Pons (tissue), 1 donor: ENCODE results near the gene ABHD17C.
"Not testable (repeated sequence)": the region's sequence is repeated elsewhere in the genome, so short reads cannot be mapped to it uniquely, and the experiment has no call there.

Experiments used
- DNase-seq: peaks from one replicate; pipeline ENCODE4 v3.0.0-alpha.2; 2016; ENCODE audit warnings: low spot score

The ABHD17C gene

DNA sequence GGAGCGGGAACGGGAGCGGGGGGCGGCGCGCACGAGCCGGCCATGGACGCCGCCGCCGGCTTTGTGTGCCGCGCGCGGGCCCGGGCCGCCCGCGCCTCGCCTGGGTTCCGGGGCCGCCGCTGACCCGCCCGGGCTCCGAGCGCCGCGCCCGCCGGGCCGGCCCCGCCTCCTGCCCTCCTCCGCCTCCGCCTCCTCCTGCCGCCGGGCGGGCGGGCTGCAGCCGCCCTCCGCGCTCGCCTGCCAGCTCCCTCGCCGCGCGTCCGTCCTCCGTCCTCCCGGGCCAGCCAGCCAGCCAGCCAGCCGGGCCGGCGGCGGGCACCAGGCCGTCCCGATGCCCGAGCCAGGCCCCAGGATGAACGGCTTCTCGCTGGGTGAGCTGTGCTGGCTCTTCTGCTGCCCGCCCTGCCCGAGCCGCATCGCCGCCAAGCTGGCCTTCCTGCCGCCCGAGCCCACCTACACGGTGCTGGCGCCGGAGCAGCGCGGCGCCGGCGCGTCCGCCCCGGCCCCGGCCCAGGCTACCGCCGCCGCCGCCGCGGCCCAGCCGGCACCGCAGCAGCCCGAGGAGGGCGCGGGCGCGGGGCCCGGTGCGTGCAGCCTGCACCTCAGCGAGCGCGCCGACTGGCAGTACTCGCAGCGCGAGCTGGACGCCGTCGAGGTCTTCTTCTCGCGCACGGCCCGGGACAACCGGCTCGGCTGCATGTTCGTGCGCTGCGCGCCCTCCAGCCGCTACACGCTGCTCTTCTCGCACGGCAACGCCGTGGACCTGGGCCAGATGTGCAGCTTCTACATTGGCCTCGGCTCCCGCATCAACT, at the start of gene ABHD17C:
TSS of gene ABHD17C (plus strand) at position 212 of the 812 bp plus-strand sequence. CDS start at position 332, 120 bp downstream.
- no peak for DNase-seq

GRCh38 chr15:80645494-80646065, 49.5 kb upstream of the ABHD17C start:
- DNase-seq = no peak

DNA sequence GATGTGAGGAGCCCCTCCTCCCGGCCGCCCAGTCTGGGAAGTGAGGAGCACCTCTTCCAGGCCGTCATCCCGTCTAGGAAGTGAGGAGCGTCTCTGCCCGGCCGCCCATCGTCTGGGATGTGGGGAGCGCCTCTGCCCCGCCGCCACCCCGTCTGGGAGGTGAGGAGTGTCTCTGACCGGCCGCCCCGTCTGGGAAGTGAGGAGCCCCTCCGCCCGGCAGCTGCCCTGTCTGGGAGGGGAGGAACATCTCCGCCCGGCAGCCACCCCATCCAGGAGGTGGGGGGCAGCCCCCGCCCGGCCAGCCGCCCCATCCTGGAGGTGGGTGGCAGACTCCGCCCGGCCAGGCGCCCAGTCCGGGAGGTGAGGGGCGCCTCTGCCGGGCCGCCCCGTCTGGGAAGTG, 47.7 kb upstream of the ABHD17C start:
- not testable (repeated sequence) for DNase-seq

DNA sequence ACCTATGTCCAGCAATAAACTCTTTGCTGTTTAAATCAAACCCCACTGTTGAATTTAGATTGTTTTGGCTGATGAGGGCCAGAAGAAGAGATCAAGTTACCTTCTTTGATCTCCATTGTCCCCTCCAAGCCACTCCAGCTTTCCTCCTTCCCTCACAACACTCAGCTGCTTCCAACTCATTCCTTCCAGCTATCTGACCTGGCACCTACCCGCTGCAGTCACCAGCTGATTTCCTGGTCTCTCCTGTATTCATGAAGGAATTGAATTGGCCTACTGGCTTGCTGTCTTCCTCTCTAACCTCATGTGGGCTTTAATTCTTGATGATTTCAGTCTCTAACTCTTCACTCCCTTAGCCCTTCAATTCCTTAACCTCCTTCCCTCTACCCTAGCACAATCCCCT, 40.8 kb upstream of the ABHD17C start:
- DNase-seq = no peak

DNA sequence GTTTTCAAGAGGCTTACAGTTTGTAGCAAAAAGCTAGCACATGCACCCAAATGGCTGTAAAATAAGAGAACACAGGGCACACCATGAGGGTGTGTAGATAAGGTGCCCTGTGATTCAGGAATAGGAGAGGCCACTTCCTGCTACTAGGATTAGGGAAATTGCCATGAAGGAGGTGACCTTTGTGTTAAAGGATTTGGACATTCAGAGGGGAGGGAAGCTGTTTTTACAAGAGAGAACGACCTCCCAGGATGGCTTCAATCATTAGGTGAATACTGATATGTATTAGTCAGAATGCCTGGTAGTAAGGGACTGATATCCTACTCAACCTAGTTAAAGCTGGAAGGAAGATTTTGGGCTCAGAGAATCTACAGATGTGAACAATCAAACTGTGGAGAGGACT, 35.7 kb upstream of the ABHD17C start:
- no peak for DNase-seq

GRCh38 chr15:80660119-80660518, 35.0 kb upstream of the ABHD17C start:
- DNase-seq = peak; percentile 8

- no peak for DNase-seq
Measured at GRCh38 chr15:80662129-80662528, 33.0 kb upstream of the ABHD17C start.

- DNase-seq = no peak
Measured at GRCh38 chr15:80662757-80663553, 32.2 kb upstream of the ABHD17C start.

DNA sequence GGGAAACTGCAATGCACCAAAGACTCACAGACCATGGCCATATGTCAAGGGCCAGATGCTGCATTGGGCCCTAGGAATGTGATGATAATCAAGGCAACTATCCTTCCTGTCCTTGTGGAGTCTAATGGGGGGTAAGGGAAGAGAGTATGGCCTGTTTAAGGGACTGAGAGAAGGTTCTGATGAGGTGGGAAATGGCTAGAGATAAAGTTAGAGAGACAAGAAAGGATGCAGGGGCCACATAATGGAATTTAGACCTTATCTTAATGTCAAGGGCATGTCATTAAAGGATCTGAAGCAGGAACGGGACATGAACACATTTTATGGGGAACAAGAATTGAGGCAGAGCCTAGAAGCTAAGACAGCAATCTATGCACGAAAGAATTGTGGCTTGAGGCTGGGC, 30.0 kb upstream of the ABHD17C start:
- DNase-seq = no peak

DNA sequence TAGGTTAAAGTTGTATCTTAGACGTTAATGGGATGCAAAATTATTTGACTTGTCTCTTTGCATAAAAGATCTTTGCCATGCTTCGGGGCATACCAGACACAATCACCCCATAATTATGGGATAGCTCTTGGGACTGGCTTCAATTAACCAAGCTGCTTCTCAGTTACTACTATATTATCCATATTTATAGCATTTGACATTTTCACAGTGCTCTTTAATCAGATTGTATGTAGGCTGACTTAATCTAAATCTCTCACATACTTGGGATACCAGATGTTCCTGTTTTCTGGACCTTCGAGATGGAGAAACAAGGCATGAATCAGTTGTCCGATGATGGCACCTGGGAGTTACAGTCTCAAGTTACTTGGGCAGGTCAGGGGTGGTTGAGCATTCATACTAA, 27.2 kb upstream of the ABHD17C start:
- DNase-seq = no peak

DNA sequence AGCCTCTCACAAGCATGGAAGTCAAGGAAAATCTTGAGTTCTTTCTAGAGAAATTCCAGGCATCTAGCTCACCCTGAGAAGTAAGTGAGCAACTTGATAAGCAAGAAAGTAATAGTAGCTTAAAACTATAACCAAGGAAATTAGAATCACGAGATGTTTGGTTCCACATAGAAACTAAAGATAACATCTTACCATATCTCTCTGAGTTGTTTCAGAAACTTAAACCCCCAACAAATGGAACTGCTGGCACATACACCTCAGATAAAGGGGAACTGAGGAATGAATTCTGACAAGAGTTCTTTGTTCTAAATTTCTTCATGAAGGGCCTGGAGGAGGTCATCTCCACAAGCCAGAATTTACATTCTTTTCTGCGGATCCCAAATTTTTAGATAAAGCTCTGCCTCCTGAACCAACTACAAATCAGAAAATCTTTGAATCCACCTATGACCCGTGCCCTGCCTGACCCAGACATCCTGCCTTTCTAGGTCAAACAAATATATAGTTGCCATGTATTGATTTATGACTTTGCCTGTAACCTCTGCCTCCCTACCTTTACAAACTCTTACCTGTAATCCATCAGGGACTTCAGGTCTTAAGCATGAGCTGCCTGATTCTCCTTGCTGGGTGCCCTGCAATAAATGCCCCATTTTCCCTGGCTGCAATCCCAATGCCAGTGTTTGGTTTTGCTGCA, 26.4 kb upstream of the ABHD17C start:
- DNase-seq = no peak

DNA sequence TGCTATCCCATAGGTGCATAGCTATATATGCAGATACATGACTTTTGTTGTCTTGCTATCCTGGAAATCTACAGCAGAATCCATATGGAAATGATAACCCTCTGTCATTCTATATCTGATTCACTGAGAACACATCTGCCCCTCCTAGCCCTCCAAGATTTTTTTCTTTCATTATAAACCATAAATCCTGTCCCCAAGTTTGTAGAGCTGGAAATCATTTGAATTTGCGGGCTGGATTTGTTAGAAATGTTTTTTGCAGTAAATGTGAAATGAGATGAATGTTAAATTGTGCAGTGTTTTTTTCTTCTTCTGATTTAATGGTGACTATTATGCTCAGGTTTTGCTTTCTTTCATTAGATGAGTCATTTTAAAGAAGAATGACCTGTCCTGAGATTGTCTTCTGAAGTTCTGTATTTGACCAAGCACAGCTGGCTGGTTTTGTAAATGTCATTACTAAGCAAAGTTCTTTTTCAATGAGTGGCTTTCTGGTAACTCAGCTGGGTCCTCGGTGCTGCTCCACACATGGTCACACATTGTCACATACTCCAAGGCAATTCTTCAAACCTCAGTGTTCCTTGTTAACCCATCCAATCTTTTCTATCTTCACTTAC, 25.3 kb upstream of the ABHD17C start:
- no peak for DNase-seq

GRCh38 chr15:80673561-80674244, 21.4 kb upstream of the ABHD17C start:
- no peak for DNase-seq

DNA sequence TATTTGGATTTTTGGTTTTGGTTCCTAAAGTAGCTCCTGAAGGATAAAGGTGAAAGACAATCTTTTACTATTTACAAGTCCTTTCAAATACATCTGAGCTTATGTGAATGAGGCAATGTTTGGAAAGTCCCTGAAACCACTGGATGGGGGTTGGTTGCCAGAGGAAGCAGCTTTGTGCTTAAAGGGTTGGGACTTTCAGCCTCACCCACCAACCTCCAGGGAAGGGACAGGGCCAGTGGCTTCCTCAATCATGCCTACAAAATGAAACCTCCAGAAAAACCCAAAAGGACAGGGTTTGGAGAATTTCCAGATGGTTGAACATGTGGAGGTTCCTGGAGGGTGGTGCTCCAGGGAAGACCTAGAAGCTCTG, 20.9 kb upstream of the ABHD17C start:
- no peak for DNase-seq

DNA sequence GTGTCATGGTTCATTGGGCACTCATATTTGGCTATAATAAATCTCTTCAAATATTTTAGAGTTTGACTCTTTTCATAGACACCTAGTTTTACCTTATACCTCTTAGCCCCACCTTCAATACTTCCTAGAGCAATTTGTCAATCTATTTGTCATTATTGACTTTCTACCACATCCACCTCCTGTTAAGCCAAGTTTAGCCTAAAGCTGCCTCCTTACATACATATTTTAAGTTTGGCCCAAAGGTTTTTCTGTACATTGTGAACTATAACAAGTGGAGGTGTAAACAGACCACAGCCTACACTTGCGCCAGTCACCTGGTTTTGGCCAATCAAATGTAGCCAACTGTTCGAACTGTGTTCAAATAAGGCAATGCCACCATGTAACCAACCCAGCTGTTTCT, 18.1 kb upstream of the ABHD17C start:
- no peak for DNase-seq

DNA sequence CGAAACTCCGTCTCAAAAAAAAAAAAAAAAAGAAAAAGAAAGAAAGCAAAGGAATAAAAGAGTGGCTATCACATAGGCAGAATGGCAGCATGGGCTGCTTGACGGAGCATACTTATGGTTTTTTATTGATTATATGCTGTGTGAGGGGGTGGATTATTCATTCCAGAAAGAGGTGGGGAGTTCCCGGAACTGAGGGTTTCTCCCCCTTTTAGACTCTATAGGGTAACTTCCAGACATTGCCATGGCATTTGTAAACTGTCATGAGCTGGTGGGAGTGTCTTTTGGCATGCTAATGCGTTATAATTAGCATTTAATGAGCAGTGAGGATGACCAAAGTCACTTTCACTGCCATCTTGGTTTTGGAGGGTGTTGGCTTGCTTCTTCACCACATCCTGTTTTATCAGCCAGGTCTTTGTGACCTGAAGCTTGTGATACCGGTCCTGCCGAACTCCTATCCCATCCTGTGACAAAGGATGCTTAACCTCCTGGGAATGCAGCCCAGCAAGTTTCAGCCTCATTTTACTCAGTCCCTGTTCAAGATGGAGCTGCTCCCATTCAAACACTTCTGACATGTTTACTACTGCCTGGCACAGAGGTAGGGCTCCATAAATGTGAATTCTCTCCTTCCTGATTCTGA, 15.8 kb upstream of the ABHD17C start:
- no peak for DNase-seq

GRCh38 chr15:80679804-80680175, 15.3 kb upstream of the ABHD17C start:
- no peak for DNase-seq

GRCh38 chr15:80682201-80682600, 12.9 kb upstream of the ABHD17C start:
- DNase-seq = no peak

GRCh38 chr15:80684697-80685096, 10.4 kb upstream of the ABHD17C start:
- no peak for DNase-seq

- DNase-seq = no peak
Measured at GRCh38 chr15:80685628-80686027, 9.5 kb upstream of the ABHD17C start.

DNA sequence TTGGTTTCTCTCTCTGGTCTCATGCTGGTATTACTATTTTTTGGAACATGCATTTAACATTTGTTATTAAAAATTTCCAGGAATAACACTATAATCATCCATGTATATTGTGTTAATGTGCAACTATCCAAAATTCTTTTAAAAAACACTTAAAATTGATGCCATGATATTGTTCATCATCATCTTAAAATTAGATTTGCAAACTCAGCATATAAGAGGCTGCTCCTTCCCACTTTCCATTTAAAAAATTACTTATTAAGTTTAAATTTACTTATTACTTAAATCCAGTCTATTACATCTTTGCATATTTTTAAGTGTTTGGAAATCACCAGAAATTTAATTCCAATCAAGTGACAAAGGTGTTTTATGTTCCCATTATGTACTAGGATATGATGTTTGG, 5.8 kb upstream of the ABHD17C start:
- DNase-seq = no peak
